HG03095 (cell line): ENCODE measurements around the gene RALGAPA2.
A peak's percentile ranks its signal among the peaks of the same experiment; 100 is the strongest.

Experiments used
- ATAC-seq: cut with Tn5 transposase; IDR thresholded peaks from one replicate; pipeline ENCODE4 v1.9.1; 2021; ENCODE audit warnings: moderate library complexity; ENCODE audit not compliant: unreplicated experiment

RALGAPA2 gene

DNA sequence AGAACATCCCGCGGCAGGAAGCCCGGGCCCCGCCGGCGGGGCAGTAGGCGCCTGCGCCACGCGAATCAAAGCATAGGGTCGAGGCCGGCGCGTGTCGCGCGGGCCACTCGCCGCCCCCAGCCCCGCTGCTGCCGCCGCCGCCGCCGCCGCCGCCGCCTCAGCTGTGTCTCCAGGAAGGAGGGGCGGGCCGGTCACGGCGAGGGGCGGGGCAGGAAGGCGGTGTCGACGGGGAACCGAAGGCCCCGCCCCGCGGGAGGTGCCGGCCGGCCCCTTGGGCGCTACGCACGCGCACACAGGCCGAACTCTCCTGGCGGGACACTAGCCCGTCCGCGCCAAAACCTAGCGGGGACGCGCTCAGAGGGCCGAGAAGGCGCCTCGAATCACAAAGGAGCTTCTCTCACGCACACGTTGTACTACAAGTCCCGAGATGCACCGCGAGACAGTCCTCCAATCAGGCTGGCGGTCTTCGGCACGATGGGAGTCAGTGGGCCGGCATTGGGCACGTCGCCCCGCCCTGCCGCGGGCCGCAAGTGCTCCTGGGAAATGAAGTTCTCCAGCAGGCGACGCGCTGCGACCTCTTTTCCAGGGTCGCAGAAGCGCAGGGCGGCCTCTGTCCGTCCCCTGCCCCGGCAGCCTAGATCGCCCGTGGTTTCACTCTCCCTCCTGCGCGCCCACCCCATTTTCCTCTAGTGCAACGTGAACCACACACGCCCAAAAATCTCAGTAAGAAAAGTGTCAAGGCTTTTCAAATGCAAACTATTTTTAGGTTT lies at the start of gene RALGAPA2:
Gene RALGAPA2 (minus strand): TSS at position 171 of the 770 bp plus-strand sequence. CDS start 164 bp downstream, at position 7.
- ATAC-seq, result peak; percentile 93

DNA sequence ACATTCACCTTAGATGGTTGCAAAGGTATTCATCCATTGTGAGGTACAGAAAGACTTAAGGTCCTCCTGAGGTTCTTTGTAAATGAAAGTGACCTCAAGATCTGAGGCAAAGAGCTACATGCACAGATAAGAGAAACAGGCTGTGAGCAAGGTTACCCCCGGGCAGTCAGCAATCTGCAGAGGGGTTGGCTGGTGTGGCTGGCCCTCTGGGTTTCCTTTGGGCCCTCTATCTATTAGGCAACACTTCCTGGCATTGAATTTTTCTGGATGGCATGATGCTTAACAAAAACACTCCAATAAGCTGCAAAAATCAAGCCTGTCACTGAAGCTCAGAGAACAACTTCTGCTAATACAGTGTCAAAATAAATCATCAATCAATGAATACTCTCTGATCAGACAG lies 48.9 kb upstream of the RALGAPA2 start:
- ATAC-seq, result no peak

DNA sequence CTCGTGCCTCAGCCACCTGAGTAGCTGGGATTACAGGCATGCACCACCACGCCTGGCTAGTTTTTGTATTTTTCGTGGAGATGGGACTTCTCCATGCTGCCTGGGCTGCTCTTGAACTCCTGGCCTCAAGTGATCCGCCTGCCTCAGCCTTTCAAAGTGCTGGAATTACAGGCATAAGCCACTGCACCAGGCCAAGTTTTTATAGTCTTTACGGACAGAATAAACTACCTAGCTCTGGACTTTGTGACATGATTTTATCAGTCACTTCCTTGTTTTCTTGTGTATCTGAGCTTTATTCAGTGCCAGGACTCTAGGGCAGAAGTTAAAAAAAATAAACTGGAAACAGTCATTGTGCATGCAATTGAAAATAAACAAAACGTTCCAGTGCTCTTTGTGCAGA lies 46.7 kb upstream of the RALGAPA2 start:
- no peak for ATAC-seq

DNA sequence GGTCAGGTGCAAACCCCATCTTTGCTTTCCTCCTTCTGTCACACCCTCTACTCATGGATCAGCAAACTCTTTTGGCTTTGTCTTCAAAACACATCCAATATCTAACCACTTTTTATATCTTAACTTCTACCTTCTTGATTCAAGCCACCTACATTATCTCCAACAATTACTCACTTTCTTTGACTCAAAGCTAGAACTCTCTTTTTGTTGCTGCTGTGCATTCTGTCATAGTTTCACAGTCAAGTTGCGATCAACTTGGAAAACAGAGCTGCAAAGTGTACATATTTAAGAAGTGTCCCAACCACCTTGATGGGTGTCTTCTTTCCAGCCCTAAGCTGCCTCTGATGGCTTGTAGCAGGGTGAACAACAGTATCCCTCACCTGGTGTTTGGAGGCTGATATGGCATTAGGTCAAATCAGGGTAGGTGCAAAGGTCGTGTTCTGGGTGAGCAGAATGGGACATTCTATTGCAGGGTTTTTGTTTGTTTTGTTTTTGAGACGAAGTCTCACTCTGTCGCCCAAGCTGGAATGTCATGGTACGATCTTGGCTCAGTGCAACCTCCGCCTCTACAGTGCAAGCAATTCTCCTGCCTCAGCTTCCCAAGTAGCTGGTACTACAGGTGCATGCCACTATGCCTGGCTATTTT lies 43.4 kb upstream of the RALGAPA2 start:
- ATAC-seq, result no peak

DNA sequence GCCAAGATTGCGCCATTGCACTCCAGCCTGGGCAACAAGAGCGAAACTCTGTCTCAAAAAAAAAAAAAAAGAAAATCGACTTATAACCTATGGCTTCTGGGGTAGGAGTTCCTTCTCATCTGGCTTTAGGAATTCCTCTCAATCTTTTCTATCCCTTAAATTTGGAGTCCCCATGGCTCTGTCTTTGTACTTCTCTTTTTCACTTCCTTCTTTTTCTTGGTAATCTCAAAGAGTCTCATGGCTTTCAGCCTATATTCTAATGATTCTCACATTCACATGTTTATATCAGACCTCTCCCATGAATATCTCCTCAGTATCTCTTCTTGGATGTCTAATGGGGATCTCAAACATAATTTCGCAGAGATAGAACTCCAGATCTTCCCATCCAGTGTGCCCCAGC lies 42.8 kb upstream of the RALGAPA2 start:
- ATAC-seq, result no peak

DNA sequence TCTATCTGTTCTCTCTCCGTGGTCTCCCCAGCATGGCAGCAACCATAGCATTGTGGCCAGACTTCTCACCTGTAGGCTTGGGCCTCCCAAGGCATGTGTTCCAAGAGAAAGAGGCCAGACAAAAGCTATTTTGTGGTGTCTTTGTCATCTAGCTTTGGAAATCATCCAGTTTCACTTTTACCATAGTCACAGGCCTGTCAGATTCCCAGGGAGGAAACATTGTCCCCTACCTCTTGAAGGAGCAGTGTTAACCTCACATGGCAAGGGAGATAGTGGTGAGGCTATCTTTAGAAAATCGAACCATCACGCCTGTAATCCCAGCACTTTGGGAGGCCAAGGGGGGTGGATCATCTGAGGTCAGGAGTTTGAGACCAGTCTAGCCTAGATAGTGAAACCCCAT lies 42.3 kb upstream of the RALGAPA2 start:
- ATAC-seq, result no peak

DNA sequence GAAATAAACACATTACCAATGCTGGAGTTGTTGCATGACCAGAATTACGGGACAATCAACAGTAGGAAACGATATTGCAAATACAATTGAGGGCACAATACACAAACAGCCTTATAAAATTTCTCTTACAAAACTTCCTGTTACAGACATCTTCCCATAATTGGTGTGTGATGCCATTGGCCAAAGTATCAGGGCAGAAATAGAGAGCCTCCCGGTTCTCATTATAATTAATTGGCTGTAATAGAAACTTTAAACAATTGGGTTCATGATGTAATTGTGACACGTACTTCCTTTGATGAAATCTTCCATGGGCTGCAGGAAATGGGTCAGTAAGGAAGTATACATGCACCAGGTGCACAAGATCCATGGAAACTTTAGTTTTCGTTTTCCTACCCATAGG lies 40.3 kb upstream of the RALGAPA2 start:
- no peak for ATAC-seq

DNA sequence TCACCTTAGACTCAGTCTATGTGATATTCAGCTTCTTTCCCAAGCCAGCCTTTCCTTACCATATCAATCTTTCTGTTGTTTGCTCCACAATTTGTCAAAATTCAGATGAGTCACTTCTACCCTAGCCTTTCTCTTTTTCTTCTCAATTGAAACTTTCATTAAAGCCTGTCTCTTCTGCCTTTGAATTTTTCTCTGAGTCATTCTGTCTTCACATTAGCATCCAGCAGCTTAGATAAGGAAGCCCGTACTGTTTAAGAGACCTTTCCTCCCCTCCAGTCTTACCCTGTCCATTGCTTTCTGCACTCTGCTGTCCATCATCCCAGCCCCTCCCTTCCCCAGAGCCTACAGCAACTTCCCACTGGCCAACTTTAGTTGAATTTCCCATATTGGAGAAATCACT lies 34.9 kb upstream of the RALGAPA2 start:
- ATAC-seq, result no peak

DNA sequence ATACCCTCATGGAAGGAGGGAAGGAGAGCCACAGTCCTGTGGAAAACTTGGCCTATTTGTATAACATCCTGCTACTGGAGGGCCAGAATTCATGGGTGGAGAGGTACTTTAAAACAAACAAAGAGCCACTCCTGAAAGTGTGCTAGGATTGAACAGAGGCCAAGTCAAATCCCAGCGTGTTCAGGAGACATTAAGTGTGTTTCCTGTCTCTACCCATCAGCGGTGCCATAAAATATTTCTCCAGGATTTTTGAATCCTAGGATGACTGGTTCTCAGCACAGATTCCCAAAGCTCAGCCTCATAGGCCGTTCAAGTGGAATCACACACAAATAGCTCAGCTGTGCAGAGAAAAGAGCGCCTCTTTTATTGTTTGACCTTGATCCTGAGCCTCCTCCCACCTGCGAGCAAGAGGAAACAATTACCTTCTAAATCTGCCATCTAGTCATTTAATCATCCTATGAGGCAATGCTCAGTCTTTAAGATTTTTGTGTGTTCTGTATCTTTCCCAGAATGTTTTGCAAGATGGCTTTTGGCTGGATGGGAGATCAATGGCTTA lies 31.8 kb upstream of the RALGAPA2 start:
- ATAC-seq, result no peak

DNA sequence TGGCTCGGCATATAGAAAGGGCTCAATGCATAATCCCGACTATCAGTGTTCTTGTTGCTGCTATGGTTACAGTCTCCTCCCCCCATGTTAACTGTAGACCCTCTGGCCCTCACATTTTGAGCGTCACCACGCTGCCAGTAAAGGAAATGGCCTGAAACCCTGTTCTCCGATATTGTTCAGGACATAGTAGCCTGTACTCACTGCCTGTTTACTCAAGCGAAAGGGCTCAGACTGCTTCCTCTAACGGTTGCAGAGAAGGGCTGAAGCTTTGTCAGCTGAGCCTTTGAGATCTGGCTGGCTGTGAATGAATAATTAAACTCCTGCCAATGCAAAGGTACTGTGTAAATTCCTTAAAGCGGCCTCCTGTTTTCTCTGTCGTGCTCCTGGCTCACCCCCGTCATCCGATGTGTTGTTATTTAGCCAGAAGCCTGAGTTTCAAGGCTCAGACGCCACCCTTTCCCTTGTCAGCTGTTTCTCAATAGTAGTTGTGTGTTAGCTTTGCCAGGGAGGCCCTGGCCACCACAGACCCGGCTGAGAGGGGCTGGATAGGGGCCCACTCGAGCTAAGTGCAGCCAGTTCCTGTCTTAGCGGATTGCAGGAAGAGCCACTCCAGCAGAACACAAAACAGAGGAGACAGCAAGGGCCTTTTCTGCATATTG lies 31.2 kb upstream of the RALGAPA2 start:
- no peak for ATAC-seq

DNA sequence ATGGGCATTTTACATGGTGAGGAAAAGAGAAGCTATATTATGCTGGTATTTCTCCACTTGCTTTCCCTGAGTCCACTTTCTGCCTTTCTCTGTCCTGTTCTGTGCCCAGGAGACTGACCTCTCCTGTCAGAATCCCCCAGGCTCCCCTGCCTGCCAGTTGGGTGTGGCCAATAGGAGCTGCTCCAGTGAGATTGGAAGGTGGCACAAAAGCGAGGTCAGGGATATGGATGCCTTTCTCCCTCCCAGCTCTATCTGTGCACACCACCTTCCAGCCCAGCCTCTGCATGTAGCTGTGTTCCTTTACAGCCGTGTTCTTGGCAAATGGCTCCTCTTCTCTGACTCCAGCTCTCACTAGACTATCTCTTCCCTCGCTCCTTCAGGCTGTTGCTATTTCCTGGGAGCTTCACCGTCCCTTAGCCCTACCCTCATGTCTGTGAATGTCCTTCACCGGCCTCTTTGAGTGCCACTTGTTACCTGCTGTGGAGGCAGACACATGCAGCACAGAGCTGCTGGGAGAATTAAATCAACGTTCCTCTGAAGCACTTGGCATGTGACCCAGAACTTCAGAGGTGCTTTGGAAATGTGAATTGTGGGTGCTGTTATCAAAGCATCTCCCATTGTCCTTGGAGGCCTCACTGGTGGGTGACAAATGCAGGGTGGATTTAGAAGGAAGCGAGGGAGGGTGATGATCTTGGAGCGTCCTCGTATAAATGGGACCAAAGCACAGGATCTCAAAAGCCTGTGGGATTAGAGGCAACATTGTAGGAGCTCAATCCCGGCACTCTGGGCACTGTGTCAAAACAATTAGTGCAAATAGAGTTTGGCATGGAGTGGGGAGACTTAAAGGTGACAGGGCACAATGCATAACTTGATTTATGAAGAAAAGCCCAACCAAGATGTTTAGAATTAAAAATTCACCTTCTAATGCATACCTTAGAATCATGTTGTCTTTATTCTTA lies 28.9 kb upstream of the RALGAPA2 start:
- ATAC-seq, result no peak

DNA sequence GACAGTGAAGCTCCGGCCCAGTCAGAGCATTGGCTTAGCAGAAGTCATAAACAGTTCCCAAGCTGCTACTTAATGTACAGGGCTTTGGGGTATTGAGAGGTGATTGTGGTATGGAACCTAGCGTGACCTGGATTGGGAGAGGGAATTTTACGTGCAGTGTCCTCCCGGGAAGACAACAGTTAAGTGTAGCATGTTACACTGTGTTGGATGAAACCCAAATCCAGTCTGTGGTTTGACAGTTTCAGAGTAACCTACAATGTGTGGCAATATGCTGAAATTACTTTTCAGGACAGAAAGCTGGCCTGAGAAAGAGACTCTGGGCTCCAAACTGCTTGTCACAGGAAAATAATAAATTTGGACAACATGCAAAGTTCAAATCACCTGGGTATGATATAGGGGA lies 28.1 kb upstream of the RALGAPA2 start:
- no peak for ATAC-seq

DNA sequence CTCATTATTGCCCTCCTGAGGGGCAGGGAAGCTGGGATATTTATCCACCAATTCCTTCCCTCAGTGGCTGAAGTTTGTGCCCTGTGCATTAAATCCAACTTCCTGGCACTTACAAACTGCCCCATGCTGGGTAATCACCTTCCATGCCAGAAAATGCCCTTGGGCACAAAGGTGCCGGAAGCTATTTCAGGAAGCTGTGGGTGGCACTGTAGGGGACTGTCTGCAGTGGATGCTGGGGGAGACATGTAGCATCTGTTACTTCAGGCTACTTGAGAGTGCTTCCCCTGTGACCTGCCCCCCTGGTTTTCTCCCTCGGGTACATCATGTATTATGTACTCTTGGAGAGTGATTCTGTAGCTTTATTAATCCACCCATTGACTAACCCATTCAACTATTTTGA lies 24.7 kb upstream of the RALGAPA2 start:
- no peak for ATAC-seq

DNA sequence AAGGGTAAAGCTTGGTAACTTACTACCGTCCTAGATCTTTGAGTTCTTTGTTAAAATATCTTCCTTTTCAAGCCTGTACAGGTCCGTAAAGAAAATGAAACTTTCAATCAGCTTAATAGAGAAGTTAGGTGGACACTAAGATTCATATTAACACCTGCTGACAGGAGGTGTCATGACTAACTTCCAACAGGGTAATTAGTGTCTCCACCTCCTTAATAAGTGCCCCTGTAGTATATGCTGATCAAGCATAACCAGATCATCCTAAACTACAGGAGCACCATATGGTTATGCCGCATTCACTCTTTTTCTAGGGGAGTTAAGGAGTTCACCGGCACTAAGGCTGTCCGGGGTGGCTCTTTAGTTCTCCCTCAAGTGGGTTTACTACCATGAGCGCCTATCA lies 23.9 kb upstream of the RALGAPA2 start:
- ATAC-seq, result no peak

DNA sequence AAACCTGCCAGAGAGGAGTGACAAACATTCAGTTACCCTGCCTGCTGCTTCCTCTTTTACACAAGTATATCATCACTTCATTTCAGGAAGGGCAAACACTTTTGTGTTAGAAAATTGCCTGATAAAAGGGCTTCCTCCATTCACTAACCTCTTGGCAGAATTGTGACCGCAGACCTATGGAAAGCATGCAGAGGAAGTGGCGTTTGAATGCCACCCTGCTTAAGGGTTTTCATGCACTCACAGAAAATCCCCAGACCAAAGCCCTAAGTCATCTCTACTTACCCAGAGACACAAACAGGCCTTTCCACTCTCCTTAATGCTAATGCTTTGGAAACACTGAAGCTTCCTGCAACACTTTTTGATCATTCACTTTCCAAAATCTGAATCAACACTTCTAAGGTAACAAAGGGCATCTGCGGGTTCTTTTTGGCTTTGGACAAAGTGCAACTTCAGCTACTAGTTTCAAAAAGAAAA lies 22.1 kb upstream of the RALGAPA2 start:
- no peak for ATAC-seq

DNA sequence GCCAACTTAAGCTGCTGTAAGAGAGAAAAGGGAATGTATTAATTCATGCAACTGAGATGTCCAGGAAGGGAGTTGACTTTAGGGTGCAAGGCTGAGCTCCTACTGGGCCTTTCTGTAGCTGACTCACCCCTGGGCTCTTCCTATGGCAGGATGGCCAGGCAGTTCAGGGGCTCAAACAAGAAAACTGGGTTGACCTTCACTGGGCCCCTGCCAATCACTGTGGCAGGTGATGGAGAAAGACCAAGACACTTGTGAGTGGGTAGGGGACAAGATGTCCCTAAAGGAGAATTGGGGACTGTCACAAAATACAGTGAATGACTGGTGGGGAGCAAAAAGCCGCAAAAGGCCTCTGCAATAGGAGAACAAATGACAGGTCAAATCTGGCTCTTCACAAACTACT lies 21.5 kb upstream of the RALGAPA2 start:
- no peak for ATAC-seq

DNA sequence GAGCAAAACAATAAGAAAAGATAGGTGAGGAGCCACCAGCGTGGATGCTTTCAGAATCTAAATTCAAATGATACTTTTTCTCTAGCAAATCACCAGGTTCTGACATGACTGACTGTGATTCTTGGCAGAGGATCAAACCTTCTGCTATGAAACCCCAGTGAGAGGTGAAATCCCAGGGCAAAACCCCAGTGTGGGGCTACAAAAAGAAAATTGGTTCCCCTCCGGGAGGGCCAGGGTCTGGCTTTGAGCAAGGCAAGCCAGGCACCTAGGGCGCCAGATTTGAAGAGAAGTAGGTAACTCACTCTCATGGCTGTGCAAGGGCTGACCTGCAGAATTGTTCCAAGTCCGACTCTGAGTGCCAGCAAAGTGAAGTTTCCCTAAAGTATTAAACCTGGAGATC lies 20.2 kb upstream of the RALGAPA2 start:
- peak; percentile 51 for ATAC-seq

DNA sequence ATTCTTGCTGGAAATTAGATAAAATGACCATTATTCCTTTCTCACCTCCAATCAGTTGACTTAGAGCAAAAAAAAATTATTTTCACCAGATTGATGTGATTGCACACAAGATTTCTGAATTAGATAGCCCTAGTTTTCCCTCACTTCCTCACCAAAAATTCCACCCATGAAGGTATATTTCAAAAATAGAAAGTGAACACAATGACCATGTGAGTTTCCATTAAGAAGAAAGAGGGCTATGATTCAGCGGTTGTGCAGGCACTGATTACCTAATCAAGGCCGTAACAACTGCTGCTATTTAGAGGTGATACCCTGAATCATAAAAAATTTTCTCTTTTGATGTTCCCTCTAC lies 19.5 kb upstream of the RALGAPA2 start:
- no peak for ATAC-seq

DNA sequence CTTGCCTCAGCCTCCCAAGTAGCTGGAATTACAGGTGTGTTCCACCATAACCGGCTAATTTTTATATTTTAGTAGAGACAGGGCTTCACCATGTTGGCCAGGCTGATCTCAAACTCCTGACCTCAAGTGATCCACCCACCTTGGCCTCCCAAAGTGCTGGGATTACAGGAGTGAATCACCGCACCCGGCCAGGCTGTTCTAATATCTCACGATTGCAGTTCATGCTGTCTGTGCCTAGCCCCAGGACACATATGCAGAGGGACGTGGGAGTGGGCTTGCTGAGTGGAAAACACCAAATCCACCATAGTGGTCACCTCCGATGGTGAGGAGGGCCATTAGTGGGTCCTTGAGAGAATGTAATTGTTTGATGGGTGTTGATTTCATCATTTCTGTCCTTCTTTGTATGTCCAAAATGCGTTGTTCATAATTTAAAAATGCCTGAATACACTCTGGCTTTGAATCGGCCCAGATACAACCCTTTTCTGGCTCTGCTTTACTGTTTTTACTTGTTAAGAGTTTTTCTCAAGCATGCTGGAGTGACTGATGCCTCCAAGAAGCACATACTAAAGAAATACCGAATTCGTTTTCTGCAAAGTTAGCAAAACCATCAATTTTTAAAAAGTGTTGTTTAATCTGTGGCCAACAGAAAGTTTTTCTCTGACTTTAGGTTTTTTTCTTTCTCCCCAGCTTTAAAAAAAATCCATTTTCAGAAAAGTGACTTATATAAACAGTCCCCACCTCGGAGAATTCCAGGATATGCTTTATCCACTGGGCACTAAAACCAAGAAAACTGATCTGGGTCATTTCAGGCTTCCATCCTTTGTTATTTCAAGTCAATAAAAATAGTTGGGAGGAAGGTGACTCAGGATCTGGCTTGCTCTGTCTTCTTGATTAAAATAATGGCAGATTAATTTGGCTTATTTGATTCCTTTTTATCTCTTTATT lies 18.8 kb upstream of the RALGAPA2 start:
- no peak for ATAC-seq

DNA sequence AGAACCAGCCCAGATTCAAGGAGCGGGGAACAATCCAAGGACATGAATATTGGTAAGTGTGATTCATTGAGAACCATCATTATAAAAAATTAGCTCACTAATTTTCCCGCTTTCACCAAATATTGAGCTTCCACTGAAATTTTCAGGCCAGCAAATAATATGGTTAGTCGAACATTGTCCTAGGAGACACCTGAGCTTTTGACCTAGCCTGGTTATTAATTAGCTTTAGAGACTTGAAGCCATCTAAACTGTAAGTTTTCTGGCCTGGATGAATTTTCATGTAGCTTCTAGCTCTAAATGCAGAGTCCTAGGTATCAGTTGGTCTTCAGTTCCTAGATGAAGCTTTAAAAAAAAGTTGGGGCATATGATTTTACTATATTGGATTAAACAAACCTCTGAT lies 17.1 kb upstream of the RALGAPA2 start:
- ATAC-seq, result no peak
